Adipose tissue (tissue), 3 donors: ENCODE results near the gene TYW1B. TPM values are rescaled to one million over a fixed set of nuclear protein-coding genes. Genes with fewer than 3 reads are reported as not detected.
"Not testable (repeated sequence)": the region's sequence is repeated elsewhere in the genome, so short reads cannot be mapped to it uniquely, and the experiment has no call there.

Source experiments
- H3K27ac ChIP-seq: one replicate; pipeline ENCODE4 v1.5.1; 2013; ENCODE audit warnings: low read depth, low read length
- WGBS, 3 donors: extraction: QIAGEN DNeasy Blood & Tissue Kit; methylation state at CpG; one replicate each; pipeline ENCODE4 v1.1.7; 2013; 5-methylcytosine and 5-hydroxymethylcytosine counted together
- polyA plus RNA-seq, 3 donors: library from polyadenylated mRNA; stranded (reverse); fragments of 200-250 nt; gene quantifications; one replicate each; pipeline ENCODE4 v1.2.3, GENCODE V29; 2013
- donor health status: healthy with polysubstance abuse.
- donor health status: Bipolar disorder and iron deficiency.
- donor health status: healthy.

The TYW1B gene
- polyA plus RNA-seq, 3 donors: 0.56 to 2.5 (median 0.79) TPM

GRCh38 chr7:72605863-72606431, 222.1 kb downstream of the TYW1B start:
- WGBS, 3 donors: 95 to 96% (median 96%) methylated on average over 6 to 7 of the region's 7 CpGs
- not testable (repeated sequence) for H3K27ac ChIP-seq

- WGBS, 3 donors: 91 to 94% (median 92%) methylated on average over 17 of the region's 17 CpGs
Observed at GRCh38 chr7:72604771-72605611, 223.0 kb downstream of the TYW1B start.

GRCh38 chr7:72603476-72603875, 224.5 kb downstream of the TYW1B start:
- not testable (repeated sequence) for H3K27ac ChIP-seq
- 95 to 99% (median 96%) methylated on average over 8 of the region's 8 CpGs for WGBS, 3 donors

More at GRCh38 chr7:72604771-72605611, 223.0 kb downstream of the TYW1B start:
- not testable (repeated sequence) for H3K27ac ChIP-seq

GRCh38 chr7:72603073-72603472, 224.9 kb downstream of the TYW1B start:
- no peak overlapping the region for H3K27ac ChIP-seq
- WGBS, 3 donors: 94 to 97% (median 95%) methylated on average over 5 of the region's 5 CpGs

DNA sequence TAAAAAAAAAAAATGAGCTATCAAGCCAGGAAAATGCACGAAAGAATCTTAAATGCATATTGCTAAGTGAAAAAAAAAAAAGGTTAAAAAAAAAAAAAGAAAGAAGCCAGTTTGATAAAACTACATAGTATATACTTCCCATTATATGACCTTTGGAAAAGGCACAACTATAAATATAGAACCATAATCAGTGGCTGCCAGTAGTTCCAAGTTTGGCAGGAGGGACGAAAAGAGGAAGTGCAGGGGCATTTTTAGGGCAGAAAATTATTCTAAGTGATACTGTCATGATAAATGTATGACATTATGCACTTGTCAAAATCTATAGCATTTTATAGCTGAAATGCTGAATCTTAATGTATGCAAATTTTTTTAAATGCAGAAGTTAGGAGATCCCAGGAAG, 226.3 kb downstream of the TYW1B start:
- 38 to 69% (median 69%) methylated on average over 2 of the region's 2 CpGs for WGBS, 3 donors
- not testable (repeated sequence) for H3K27ac ChIP-seq

DNA sequence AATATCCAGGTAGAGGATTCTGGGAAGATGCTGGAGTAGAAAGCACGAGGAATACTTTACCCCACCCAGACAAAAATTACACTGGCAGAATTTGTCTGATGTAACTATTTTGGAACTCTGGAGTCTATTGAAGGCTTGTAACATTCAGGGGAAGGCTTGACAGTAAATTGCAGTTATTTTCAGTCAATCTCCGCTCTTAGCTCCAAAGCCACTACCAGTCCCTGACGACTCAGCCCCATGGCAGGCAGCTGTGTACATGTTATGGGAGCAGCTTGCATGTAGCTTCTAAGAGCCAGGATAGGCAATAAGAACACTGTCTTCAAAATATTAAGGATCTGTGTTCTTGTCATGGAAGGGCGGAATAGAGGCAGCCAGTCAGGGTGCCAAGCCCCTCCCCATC, 238.0 kb downstream of the TYW1B start:
- 95 to 98% (median 96%) methylated on average over 4 of the region's 4 CpGs for WGBS, 3 donors
- not testable (repeated sequence) for H3K27ac ChIP-seq

- 96 to 100% (median 96%) methylated on average over 3 of the region's 3 CpGs for WGBS, 3 donors
- H3K27ac ChIP-seq: not testable (repeated sequence)
Observed at GRCh38 chr7:72587267-72587666, 240.7 kb downstream of the TYW1B start.

- 93 to 96% (median 95%) methylated on average over 8 of the region's 8 CpGs for WGBS, 3 donors
- H3K27ac ChIP-seq: not testable (repeated sequence)
Observed at GRCh38 chr7:72584576-72584975, 243.4 kb downstream of the TYW1B start.

GRCh38 chr7:72583620-72584361, 244.2 kb downstream of the TYW1B start:
- not testable (repeated sequence) for H3K27ac ChIP-seq
- 58 to 73% (median 63%) methylated on average over 3 of the region's 3 CpGs for WGBS, 3 donors

GRCh38 chr7:72580142-72580770, 247.7 kb downstream of the TYW1B start:
- WGBS, 3 donors: 76 to 94% (median 81%) methylated on average over 9 of the region's 9 CpGs

GRCh38 chr7:72577107-72577506, 250.9 kb downstream of the TYW1B start:
- no peak overlapping the region for H3K27ac ChIP-seq
- WGBS, 3 donors: 91 to 98% (median 94%) methylated on average over 2 of the region's 2 CpGs

More at GRCh38 chr7:72580142-72580770, 247.7 kb downstream of the TYW1B start:
- not testable (repeated sequence) for H3K27ac ChIP-seq

GRCh38 chr7:72561988-72562387, 266.0 kb downstream of the TYW1B start:
- 78 to 94% (median 89%) methylated on average over 3 of the region's 3 CpGs for WGBS, 3 donors
- not testable (repeated sequence) for H3K27ac ChIP-seq

DNA sequence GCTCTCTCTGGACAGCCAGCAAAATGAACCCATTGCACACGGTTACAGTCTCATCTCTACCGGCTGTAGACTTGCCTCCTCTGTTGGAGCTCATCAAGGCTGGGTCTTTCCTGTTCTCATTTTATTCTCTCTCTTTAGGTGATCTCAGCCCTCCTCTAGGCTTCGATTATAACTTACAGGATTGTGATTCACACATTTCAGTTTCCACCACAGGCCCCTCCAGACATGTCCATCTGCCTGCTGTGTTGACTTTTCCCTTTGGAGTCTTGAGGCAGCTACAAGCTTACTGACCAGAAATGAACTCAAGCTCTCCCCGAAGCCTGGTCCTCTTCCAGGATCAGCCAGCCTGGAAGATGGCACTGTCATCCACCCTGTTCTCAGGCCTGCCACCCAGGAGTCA, 268.5 kb downstream of the TYW1B start:
- not testable (repeated sequence) for H3K27ac ChIP-seq
- WGBS, 3 donors: 83 to 93% (median 87%) methylated on average over 3 of the region's 4 CpGs

DNA sequence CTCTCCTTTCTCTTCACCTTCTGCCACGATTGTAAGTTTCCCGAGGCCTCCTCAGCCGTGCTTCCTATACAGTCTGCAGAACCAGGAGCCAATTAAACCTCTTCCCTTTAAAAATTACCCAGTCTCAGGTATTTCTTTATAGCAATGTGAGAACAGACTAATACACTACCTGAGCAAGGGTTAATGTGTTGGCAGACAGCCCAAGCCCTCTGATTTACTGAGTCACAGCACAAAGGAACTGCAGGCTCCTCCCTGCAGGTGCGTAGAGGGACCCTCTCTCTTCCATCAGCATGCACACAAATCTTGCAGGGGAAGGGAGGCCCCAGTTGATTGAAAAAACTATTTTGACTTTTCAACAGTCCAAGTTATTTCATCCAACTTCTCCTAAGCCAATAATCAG, 271.3 kb downstream of the TYW1B start:
- not testable (repeated sequence) for H3K27ac ChIP-seq
- WGBS, 3 donors: 56 to 66% (median 62%) methylated on average over 3 to 4 of the region's 4 CpGs

DNA sequence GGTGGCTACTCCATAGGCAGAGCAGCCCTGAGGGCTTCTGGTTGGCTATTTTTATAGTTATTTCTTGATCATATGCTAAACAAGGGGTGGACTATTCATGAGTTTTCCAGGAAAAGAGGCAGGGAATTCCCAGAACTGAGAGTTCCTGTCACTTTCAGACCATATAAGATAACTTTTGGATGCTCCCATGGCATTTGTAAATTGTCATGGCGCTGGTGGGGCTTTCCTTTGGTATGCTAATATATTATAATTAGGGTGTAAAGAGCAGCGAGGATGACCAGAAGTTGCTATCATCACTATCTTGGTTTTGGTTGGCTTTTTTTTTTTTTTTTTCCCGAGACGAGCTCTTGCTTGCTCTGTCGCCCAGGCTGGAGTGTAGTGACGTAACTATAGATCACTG, 272.8 kb downstream of the TYW1B start:
- H3K27ac ChIP-seq: not testable (repeated sequence)
- 82 to 94% (median 92%) methylated on average over 4 to 6 of the region's 6 CpGs for WGBS, 3 donors

- WGBS, 3 donors: 72 to 81% (median 73%) methylated on average over 5 of the region's 5 CpGs
- not testable (repeated sequence) for H3K27ac ChIP-seq
Observed at GRCh38 chr7:72554401-72554800, 273.6 kb downstream of the TYW1B start.

DNA sequence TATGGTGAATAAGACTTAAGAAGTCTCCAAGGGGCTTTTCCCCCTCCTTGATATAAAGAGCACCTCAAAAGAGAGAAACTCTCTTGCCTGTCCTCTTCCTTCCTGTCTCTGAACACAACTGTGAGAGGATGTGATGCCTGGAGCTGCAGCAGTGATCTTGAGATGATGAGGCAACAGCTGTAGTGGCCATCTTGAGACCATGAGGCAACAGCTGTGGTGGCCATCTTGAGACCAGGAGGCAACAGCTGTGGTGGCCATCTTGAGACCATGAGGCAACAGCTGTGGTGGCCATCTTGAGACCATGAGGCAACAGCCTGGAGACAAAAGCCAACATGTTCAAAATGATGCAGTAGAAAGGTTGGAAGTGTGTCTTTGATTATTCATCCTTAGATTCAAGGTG, 277.5 kb downstream of the TYW1B start:
- H3K27ac ChIP-seq: not testable (repeated sequence)

DNA sequence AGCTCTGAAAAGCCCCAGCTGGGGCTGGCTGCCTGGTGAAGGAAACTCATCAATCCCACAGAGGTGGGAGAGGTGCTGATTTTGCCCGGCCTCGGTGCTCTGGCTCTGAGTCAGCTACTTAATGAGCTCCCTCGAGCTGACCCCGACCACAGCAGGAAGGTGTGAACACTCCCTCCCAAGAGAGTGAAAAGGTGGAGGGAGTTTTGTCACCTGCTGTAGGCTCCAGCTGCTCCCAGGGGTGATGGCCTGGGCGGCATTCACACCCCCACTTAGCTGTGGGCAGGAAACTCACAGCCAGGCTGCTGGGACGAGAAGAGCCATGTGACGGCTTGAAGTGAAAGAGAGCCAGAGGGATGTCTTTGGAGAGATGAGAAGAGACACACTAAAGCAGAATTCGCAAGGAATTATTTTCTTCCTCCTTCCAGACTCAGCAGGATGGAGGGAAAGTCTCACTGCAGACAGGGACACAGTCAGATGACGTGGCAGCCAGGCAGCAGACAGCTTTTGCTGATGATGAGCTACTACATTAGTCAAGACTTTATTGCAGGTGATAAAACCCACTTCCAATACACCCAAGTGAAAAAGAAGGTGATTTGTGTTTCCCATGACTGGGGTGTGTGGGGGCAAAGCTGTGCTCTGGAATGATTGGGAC, 281.3 kb downstream of the TYW1B start:
- 16 to 45% (median 26%) methylated on average over 9 of the region's 9 CpGs for WGBS, 3 donors
- not testable (repeated sequence) for H3K27ac ChIP-seq
